ENCODE measurements around the gene LRRC4.

Gene LRRC4

DNA sequence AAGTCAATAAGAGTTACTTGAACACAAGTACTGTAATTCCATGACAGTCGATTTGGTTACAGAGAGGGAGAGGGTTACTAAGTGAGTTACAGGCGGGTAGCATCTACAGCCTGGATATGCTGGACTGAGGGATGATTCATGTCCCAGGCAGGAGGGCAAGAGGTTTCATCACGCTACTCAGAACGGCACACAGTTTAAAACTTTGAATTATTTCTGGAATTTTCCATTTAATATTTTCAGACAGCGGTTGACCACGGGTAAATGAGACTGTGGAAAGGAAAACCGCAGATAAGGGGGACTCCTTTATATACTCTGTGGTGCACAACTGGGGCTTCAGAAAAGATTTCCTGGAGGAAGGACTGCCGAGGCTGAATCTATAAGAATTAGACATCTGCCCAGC, 25.7 kb upstream of the LRRC4 start:
- DNase-seq: no peak

DNA sequence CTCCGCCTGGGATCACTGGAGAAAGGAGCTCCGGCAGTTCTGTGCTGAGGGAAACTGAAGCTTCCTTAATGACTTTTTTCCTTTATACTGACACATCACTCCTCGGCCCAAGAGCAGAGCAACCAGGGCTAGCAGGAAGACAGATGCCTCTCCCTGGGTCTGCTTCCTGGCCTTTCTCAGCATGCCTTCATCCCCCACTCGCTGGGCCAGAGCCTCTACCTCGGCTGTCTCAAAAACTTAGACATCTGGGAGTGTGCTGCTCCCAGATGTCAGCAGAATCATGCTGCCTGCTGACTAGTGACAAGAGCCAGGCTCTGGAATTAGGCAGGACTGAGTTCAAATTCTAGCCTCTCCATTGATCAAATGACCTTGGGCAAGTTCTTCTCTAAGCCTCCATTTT, 24.4 kb upstream of the LRRC4 start:
- no peak for DNase-seq

DNA sequence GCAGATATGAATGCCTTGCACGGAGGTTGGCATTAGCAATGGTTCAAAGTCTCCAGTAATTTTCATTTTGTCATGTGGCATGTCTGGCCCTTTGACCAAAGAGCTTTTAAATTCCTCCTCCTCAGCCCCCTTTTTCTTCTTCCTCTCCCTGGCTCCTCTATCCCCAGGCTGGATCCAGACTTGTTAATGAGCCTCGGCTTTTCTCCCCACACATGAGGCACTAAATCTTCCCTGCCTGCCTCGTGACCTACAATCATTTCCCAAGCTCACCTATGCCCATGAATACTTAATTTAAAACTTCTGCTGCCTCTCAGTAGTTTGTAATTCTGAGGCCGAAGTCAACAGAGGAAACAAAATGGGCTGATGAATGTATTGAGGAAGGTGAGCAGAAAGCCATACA, 23.3 kb upstream of the LRRC4 start:
- no peak for DNase-seq

DNA sequence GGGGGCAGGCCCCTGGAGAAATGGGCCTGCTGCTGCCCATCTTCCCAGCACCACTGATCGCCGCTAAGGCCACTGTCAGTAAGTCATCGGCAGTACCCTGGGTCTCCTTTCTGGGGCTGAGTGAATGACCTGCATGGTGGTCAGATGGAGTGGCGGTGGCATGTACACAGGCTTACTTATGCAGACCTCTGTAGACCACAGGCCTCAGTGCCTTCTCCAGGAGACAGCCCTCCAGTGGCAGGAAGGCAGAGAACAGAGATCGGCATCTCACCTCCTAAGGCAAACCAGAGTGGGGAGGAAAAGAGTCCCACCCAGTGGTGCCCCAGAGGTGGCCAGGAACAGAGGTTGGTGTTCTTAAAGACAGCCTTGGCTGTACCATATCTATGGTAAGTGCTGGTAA, 22.8 kb upstream of the LRRC4 start:
- DNase-seq: no peak

DNA sequence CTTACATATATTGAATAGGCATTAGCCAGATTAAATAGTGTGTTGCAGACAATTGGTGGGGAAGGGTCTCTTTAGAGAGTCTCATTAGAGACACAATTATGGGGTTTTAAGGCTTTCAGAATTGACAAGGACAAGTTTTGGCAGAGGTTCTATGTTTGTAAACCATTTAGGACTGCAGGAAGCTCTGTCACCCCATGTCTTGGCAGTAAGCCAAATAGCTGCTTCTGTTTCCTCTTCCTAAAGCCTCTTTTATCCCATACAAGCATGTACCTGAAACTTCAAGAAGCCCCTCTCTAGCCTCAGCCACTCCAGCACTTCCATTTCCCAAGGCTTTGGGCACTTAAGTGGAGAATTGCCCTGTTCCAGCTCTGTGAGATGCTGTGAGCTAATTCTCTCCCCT, 21.8 kb upstream of the LRRC4 start:
- peak; percentile 62 for DNase-seq

DNA sequence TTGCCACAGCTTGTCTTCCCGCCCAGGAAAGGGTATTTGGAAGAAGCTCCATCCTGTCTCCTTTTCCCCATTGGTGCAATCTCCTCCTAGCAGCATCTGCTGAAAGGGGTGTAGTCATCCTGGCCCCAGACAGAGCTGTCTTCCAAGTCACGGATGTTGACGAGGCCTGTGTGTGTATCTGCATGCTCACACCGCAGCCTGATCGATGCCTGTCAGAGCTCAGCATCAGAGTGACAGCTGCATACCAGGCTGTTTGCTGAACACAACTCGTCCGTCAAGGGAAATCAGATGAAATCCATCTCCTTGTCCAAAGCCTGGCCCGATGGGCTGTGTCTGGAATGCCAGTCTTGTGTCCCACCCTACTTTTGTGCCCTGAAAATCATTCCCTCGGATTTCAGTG, 21.2 kb upstream of the LRRC4 start:
- no peak for DNase-seq

DNA sequence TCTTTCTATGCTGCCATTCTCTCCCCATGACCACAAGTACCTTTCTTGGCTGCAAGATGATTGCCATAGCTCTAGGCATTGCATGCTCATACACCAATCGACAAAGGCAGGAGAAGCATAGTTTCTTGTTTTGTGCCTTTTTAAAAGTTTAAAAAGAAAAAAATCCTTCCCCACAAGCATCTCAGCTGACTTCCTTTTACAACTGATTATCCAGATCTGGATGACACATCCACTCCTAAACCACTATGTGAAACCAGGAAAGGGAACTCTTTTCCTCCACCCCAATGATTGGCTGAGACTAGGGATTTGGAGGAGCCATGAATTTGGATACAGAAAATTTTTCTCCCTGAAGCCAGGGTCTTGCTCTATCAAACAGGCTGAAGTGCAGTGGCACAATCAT, 14.5 kb upstream of the LRRC4 start:
- no peak for DNase-seq

DNA sequence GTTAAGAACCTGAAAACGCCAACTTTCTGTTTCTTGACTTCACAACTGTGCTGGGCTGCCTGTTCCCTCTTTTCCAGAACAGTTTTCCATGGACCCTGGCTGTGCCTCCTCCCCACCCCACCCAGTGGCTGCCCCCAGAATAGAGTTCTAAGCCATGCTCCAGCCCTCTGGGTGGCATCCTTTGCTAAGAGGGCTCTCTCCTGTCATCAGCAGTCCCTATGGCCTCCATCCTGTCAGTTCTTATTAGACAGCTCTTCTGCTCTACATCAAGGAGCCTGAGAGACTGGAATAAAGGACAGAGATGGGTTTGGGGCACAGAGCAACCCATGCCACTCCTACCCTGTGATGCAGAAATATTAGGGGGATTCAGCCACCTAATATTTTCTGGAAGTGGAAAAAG, 13.9 kb upstream of the LRRC4 start:
- no peak for DNase-seq

DNA sequence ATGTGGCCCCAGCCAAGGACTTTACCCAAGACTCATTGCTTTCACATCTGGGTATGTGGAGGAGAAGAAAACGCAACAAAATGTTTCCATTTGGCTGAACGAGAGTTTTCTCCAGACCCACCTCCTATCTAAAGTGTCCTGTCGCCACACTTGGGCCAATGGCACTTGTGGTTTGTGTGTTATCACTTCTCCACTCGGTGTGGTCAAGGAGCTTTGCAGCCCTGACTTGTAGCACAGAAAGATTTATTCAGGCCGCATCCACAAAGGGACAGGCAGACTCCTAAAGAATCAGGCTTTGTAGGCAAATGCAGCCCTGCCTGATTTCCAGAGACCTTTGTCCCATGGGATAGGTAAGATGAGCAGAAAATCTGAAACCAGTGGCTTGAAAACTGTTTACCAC, 12.8 kb upstream of the LRRC4 start:
- no peak for DNase-seq

DNA sequence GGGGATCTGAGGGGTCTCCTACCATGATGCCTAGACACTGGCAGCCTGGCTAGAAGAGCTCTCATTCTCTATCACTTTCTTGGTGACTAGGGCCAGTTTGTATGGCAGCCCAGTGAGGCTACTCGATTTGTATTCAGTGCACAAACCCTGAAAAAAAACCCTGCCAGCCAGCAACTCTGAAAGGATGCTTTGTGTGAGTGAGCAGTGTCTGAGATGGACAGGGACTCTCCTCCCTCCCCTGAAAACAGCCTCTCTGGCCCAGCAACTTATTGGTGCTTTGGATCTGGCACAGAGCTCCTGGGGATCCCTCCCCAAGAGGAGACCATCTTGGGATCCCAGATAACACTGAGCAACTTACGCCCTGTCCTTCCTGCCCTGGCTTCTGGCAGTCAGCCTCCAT, 10.8 kb upstream of the LRRC4 start:
- no peak for DNase-seq

DNA sequence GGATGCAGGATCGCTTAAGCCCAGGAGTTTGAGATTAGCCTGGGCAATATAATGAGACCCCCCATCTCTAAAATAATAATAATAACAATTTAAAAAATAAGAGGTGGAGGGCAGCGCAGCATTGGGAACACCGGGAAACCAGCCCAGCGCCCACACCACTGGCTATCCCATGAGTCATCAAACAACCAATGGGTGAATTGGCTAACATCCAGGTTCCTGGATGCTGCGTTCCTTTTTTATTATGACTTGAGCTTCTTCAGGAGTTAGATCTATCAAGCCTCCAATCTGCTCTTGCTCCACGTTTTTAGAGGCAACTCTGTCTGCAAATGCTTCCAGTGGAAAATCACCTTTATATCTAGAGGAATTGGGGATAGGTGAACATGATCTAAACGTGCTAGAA, 10.0 kb upstream of the LRRC4 start:
- no peak for DNase-seq

DNA sequence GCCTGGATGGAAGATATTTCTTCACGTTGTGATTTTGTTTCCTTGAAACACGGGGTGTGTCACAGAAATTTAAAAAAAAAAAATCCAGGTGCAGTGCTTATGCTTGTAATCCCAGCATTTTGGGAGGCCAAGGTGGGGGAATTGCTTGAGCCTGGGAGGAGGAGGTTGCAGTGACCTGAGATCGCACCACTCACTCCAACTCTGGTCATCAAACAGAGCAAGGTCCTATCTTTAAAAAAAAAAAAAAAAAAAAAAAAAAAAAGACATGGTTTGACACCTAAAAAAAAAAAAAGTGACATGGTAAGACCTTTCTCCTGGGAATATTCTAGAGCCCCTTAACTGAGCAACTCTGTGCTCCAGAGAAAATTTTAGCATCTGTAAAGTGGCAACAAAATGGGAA, 9.0 kb upstream of the LRRC4 start:
- DNase-seq: no peak

DNA sequence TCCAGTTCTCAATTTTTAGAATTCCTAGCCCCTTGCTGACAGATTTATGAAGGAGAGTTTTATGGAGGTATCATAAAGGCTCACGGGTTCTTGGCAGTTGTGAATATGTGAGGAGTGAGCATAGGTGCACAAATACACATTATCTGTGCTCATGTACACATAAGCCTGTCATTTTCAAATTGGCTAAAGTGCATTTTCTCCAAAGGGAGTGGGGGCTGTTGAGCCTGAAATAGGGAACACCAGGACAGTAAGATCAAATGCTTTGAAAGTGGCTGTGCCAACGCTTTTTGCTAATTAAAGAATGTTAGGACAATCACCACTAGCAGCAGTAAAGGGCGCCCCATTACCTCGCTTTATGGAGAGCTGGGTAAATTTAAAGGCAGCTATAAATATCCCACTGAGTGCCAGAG, 8.3 kb upstream of the LRRC4 start:
- DNase-seq: no peak

DNA sequence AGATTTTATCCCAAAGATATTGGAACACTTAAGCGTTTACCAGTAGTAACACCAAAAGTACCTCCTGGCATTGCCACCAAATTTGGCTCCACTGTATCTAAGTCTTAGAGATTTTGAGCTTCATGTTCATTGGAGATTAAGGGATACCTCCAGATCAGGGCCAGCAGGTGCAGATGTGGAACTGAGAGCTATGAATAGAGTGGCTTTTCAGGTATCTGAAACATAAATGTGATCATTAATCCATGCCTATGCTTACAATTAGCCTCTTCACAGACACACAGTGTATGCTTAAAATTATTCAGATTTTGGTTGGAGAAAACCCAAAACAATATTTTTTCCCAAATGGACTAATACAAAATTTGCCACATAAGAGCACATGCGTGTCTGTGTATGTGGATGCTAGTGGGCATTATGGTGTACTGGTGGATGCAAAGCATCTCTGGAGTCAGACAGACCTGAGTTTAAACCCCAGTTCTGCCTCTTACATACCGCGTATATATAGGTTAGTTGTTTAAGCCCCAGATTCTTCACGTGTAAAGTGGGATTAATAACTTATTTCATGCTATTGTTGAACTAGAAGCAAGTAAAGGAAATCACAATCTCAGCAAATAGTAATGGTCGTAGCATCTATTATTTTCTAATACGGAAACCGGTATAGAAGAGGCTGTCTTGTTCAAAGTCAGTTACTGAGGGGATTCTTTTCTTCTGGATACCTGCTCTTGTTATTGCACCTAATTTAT, 6.8 kb upstream of the LRRC4 start:
- no peak for DNase-seq

DNA sequence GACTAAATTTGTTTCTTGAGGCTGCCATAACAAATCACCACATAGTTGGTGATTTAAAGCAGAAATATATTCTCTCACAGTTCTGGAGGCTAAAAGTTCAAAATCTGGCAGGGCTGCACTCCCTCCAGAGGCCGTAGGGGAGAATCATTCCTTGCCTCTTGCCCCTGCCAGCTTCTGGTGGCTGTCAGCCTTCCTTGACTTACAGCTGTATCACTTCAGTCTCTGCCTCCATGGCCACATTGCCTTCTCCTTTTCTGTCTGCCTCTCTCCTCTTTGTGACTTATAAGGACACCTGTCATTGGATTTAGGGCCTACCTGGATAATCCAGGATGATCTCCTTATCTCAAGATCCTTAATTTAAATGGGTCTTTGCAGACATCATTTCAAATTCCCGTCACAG, 5.8 kb upstream of the LRRC4 start:
- DNase-seq: no peak

DNA sequence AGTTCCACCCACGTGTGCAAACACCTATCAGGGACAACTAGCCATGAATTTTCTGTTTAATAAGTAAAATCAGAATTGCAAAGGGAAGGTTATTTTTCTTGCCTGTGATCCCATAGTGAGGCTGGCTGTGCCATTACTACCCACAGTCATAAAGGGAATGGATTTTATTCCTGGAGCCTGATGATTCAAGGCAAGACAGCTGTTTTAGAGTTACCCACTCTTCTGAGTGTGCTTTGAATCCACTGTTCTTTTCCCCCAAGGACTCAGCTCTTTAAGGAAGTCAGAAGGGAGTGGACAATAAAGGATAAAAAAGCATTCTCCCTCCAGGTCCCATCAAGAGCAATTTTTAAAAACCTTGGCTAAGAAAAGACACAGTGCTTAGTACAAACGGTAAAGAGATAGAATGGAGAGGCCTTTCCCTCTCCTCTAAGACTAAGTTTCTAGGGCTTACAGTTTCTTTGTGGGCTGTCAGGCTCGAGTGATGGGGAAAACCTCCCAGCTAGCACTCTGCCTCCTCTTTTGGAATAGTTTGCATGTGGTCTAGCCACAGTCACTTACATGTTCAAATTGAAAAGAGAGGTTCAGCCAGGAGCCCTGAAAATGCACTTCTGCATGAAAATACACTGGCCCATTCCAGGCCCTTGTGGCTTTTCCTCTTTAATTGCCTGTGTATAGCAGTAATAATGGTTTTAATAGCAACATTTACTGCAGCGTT, 5.1 kb upstream of the LRRC4 start:
- DNase-seq: no peak

DNA sequence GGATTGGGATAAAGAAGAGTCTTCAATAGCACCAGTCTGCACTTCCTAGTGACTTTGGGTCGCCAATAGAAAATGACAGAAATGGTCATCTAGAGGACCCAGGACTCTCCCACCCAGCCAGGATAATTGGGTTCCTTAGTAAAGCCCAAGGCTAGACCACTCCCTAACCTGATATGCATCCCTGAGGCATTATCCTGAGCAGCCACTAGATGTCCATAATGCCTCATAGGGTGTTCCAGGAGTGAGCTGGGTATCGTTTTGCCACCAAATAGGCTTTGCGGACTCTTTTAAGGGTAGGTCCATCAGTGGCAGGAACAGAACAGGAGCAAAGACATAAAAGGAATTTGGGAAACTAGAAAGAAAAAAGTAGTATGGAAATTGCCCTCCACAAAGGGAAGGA, 4.5 kb upstream of the LRRC4 start:
- peak; percentile 5 for DNase-seq

DNA sequence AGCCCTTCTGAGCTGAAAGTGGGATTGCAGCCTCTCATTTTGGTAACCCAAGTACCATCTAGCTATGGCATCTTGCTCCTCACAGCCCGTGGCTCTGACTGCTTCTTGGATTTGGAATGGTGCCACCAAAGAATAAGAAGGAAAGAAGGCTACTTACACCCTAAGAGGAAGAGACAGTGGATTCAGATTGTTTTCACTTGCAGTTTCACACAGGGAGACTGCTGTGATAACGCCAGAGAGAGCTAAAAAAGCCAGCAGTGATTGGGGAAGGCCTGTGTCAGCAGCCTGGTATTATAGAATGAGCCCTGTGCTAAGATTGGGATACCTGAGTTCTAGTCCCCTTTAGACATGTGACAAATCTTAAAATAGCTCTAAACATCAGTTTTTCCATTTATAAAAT, 3.6 kb upstream of the LRRC4 start:
- no peak for DNase-seq

DNA sequence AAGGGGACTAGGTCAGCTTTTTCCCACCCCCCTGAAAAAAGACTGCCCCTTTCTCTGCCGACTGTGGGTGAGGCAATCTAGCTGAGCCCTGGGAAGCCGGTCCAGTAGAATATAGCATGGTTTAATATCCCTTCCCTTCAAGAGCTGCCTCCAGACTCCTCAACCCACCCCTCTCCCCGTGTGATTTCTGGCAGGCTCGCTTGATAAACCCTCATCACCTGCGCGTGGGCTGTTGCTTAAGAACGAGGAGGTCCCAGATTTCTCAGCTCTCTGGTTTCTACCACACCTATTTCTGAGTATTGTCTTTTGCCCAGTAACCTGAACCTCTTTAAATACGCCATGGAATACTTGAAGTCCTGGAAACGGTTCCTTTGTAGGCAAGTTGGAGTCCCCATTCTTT, 2.0 kb upstream of the LRRC4 start:
- no peak for DNase-seq

DNA sequence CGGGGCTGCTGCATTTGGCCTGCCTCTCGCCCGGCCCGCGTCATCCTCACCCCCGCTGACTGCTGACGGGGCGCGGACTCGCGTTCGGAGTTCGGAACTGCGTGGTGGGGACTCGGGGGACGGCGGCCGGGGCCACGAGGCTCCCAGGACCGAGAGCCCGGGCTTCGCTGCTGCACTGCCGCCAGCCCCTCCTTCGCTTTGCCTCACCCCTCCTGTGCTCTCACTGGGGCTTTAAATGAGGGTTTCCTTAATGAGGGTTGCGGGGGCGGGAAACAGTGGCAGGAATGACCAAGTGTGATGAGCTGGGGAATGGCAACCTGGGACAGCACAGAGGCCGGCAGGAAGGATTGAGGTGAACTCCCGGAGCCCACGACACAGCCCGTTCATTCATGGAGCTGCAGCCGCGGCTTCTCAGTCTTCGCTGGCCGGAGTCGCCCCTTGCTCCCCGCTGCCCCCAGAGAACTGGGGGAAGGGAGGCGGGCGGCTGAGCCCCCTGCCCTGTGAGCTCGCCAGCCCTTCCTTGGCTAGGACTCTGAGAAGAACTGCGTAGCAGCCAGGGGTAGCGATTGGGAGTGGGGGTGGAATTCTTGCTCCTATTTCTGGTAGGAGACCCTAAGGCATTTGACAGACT, 1.5 kb upstream of the LRRC4 start:
- no peak for DNase-seq

DNA sequence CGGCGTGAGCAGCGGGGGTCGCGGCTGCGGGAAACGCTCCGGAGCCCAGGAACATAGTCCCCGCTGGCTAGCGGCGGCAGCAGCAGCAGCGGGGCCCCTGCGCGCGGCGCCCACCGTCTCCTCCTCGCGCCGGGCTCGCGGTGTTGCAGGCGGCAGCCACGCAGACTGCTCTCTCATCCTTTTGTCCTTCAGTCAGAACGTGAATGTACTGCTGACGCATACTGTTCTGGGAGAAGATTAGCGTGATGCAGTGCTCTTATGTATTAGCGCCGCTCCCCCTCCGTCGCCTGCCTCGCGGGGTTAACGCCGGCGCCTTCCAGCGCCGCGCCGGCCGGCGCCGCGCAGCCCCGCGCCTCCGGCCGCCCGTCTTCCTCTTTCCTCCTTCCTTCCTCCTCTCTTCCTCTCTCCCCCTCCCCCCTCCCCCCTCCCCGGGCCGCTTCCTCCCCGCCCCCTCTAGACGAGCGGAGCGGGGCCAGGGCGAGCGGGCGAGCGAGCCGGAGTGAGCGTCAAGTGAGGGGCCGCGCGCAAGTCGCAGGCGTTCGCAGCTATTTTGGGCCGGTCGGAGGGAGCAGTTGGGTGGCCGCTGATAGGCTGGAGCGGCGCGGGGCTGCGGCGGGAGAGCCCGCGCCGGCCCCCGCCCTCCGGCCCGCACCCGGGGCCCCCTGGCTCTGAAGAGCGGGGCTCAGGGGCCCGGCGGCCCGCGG, 816 bp upstream of the LRRC4 start:
- peak; percentile 43 for DNase-seq

DNA sequence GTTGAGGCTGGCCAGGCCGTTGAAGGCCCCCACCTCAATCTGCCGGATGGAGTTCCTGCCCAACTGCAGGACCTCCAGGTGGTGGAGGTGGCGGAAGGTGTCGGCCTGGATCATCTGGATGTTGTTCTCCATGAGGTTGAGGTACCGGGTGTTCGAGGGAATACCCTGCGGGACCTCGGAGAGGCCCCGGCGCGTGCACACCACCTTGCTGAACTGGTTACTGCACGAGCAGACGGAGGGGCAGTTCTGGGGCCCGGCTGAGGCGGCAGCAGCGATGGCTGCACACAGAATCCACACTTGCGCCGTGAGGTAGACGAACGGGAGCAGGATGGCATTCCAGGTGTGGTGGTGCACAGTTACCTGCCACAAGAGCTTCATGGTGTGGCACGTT, 979 bp downstream of the LRRC4 start:
- DNase-seq: no peak

DNA sequence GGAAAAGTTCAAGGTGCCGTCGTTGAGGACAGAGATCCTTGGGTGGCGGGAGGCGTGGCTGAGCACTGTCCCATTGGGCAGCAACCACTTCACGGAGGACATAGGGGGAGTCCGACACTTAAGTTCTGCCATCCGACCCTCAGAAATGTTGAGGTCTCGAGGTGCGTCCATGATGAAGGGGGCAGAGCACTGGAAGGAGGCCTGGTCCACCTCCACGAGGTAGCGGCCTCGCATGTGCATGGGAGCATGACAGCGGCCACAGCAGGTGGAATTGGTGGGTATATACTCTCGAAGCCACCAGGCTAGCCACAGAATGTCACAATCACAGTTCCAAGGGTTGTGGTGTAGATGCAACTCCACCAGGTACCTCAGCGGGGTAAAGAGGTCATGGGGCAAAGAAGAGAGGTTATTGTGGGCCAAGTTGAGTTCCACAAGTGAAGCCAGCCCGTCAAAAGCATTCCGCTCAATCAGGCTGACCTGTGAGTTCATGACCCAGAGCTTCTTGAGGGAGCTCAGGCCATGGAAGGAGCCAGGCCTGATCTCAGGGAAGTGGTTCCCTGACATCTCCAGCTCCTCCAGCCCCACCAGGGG, 1.7 kb downstream of the LRRC4 start:
- no peak for DNase-seq

Data from NCI-H748 treated with DMSO at 0.1 percent for 48 hours (cell line).